Activated CD8-positive, alpha-beta memory T cell treated with anti-CD3 and anti-CD28 coated beads, Interleukin-2, amount 50 U/mL, for 1 hour (primary cell): ENCODE results near the gene CCDC106.

Experiments
- DNase-seq: peaks from one replicate; pipeline ENCODE4 v3.0.0-alpha.2; 2020; ENCODE audit errors: extremely low read depth

Gene CCDC106

DNA sequence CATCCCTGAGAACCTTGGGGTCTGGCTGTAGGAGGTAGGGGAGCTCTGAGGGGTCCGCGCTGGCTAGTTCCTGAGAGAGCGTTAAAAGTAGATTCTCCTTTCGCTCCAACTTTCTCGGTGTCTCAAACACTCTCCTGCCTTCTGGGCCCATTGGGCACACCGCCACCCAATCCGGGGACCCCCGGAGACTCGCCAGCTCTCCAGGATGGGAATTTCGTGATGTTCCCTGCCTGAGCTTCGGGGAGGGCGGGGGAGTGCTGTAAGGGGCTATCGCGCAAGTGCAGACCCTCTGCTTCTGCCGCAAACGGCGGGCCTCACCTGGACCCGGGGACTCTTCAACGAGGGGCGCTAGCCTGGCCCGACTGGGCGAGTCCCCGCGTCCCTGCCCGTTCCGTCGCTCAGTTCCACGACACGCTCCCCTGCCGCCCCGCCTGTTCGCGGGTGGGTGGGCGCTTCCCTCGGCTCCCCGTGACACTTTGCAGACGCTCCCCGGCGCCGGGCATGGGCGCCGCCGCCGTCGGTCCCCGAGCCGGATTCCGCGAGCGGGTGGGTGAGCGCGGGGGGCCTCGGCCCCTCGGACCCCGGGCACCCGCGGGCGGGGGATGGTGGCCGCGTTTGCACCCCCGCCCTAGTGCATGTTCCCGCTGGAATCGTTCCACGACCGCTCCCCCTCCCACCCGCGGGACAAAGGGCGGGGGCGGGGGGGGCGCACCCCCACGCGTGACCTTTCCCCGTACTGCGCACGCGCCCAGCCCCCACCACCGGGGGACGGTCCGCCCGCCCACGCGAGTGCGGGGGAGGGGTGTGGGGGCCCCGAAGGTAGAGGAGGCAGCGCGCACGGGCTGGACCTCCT, at the start of gene CCDC106:
Gene CCDC106 (plus strand): TSS at position 481 of the 853 bp plus-strand sequence. CDS start 835 bp downstream, outside the sequence.
- no peak for DNase-seq

DNA sequence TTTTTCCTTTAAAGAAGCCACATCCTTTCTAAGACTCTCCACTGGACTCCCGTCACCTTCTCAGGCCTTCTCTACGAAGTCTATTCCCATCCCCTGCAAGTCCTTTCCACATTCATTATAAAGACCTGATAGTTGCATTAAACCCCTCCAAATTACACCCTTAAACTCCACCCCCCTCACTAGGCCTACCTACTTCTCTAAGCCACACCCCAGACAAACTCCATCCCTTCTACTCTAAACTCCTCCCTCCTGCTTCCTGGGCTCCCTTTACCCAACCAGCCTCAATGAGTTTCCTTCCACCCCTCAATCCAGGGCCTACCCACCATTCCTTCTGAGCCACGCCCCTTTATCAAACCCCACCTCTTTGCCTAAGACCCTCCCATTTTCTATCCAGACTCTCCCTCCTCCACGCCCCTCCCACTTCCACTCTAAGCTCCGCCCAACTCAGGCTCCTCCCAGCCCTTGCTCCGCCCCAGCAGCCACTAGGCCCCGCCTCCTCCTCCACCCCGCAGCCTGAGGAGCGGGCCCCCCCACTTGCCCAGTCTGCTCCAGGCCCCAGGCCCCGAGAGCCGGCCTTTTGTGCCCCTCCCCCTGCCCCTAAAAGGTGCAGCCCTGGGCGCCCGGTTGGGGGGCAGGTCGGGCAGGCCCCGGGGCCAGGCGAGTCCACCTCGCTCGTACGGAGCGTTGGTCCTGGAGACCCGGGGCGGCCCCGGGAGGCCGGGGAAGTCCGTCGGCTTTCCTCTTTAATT, 49.1 kb upstream of the CCDC106 start:
- peak; percentile 80 for DNase-seq

DNA sequence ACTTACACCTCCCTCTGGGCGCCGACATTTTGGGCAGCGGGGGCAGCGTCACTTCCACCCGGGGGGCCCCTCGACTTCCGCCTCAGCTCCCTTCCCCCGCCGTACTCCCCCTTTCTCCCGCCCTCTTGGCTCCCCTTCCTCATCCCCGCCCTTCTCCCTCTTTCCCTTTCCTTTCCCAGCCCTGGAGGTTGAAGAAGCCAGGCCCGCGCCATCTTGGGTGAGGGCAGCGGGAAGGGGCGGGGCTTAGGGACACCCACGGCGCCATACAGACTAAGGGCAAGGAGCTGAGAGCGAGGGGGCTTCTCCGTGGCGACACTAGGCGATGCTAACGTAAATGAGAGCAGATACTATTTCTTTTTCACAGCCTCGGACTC, 48.6 kb upstream of the CCDC106 start, which contains the start of gene FIZ1:
Gene FIZ1 (minus strand): TSS at position 50 of the 374 bp plus-strand sequence. CDS start 1,652 bp downstream, outside the sequence.
- DNase-seq = peak; percentile 94

DNA sequence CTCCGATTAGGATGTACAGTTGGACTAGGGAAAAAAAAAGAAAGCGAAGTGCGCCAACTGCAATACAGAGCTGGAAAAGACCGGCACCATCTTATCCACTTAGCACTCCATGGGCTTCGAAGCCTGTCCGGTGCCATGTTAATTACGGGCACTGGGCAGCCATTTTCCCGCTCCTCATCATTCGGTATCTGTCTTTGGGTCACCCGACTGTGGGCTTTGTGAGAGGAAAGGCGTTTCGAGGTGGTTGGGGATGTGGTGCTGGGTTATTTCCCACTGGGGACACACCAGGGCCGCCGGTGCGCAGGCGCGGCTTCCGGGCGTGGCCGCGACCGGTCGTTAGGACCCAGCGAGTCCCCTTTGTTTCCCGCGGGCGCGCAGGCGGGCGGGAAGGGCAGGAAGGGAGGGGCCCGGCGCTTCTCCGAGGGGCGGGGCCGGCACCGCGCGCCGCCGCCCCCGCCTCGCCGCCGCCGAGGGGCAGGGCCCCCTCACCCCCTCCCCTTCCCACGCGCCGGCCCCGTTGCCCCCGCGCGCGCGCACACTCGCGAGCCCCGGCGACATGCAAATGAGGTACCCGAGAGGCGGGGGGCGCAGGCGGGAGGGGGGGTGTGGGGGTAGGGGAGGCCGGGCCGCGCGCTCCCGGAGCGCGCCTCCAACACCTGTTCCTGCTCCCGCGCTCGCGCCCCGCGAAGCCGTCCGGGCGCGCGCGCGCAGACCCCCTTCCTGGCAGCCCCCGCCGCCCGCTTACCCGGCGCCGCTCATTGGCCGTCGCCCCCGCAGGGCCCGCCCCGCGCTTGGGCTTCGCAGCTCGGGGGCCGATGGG, 48.0 kb upstream of the CCDC106 start, which contains the start of gene ZNF524:
Gene ZNF524 (plus strand): TSS at position 447 of the 820 bp plus-strand sequence. CDS start 1,825 bp downstream, outside the sequence.
- DNase-seq = peak; percentile 67

DNA sequence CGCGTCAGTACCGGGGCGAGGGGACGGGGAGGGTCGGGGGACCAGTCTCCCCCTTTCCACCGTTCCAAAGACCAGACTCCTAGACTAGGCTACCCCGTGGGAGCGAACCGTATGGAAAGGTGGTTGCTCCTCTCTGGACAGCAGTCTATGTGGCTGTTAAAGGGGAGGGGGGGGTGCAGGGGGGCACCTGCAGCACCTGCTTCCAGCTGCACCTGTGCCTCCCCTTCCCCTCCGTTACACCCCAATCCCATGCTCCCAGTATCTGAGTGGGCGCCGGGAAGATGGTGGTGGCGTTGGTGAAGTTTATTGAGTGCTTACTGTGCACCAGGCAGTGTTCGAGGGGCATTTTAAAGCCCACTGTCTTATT, 47.4 kb upstream of the CCDC106 start:
- DNase-seq = no peak

DNA sequence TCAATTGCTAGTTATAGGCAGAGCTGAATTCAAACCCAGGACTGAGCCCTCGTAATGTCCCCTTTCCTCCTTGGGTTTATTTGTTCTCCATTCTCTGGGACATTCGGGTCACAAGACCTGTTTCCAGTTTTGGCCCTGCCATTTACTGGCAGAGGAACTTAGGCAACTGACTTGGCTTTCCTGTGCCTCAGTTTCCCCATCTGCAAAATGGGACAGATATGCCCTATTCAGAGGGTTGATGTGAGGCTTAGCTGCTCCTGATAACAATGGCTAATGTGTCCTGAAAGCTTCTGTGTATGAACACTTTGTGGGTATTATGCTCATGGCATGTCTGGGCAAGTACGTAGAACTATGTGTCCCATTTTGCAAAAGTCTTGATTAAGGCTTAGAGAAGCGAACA, 46.9 kb upstream of the CCDC106 start:
- no peak for DNase-seq

DNA sequence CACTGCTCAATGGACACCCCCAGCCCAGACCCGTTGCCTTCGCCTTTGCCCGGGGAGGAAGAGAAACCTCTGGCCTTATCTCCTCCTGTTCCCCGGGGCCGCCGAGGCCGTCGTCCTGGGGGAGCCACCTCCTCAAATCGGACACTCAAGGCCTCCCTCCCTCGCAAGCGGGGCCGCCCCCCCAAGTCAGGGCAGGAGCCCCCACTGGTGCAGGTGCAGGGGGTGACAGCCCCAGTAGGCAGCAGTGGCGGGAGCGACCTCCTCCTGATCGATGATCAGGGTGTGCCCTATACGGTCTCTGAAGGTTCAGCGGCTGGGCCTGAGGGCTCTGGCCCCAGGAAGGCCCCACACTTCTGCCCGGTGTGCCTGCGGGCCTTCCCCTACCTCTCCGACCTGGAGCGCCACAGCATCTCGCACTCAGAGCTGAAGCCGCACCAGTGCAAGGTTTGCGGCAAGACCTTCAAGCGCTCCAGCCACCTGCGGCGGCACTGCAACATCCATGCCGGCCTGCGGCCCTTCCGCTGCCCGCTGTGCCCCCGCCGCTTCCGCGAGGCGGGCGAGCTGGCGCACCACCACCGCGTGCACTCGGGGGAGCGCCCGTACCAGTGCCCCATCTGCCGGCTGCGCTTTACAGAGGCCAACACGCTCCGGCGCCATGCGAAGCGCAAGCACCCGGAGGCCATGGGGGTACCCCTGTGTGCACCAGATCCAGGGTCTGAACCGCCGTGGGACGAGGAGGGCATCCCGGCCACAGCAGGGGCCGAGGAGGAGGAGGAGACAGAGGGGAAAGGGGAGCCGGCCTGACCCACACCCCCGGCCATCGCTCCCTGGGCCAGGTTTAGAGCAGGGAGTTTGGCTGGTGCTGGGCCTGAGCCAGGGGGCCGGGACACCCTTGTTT, 45.7 kb upstream of the CCDC106 start:
- DNase-seq = no peak

DNA sequence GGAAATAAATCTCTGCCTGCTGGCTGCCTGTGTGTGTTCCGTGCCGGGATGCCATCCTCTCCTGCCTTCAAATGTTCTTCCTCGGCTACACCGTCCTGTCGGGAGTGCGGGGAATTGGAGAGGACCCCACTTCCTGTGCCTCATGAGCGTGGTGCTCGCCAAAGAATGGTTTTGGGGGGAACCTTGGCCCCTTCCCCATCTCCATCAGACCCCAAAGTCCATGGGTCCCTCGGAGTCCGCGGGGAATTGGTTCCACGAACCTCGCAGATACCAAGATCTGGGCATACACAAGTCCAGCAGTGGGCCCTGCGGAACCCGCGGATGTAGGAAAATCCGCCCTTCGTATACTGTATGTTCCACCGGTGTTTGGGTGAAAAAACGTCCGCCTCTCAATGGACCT, 44.9 kb upstream of the CCDC106 start:
- DNase-seq = no peak

DNA sequence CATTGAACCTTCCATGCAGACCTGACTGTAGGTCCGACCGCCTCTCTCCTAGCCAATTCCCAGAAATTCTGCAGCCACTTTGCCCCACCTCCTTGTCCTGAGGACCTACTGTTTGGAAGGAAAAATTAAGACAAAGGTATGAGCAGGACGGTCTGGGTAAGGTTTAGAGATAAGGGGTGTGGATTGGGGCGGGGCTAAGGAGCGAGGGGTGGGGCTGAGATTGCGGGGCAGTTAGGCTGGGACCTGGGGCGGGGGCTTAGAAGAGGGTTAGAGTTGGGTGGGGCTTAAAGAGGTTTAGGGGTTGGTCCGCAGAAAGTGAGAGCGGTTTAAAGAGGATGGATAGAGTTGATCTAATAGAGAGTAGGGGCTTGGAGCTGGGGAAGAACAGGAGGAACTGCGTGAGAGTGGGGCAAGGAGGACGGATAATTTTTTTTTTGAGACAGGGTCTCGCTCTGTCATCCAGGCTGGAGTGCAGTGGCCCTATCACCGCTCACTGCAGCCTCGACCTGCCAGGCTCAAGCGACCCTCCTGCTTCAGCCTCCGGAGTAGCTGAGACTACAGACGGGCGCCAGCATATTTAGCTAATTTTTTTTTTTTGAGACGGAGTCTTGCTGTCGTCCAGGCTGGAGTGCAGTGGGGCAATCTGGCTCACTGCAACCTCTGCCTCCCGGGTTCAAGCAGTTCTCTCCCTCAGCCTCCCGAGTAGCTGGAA, 44.3 kb upstream of the CCDC106 start:
- no peak for DNase-seq

DNA sequence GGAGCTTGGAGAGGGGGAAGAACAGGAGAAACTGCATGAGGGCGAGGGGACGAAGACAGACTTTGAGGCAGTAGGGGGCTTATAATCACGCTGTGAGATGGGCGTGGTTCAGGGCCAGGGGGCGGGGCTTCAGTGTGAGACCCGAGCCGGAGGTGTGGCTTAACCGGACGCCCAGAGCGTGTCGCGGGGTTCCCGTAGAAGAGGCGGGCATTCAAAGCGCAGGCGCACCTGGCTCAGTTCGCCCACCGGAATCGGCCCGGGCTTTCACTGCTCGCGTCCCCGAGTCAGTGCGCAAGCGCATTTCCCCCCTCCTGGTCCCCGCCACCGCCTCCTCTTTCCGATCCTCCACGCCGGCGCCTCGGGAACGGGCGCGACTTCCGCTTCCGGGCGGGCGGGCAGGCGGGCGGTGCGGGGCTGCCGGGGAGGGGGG, 42.8 kb upstream of the CCDC106 start:
- DNase-seq = peak; percentile 95

DNA sequence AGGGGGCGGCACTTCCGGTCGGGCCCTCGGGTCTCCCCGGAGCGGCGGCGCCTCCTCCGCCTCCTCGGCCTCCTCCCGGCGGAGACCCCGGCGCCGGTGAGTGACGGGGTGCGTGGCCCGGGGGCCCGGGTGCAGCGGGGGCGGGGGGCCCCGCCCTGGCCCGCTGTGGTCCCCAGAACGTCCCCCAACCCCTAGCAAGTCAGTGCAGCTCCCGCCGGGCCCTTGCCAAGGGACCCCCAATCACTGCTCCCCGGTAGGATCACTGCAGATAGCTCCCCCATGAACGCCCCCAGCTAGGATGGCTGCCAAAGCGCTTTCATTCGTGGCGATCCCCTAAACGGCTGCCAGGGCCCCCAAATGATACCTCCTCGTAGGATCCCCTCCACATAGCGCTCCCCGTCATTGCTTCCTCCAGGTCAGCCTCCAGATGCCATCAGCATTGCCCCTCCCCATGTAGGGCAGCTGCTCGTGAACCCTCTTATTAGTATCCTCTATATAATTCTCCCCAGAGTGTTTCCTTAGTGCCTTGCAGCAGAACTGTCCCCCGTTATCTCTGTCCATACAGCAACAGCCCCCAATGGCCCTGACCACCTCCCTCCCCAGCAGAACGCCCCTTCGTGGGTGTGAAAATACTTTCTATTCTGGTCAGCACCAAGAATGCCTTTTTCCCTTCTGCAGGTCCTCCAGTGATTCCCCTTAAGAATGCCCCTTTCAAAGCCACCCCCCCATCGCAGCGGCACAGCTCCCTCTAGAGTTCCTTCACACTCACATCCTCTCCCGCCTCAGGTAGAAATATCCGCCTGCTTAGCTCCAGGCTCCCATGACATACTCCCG, 42.2 kb upstream of the CCDC106 start, which contains the start of gene ZNF865:
Gene ZNF865 (plus strand): TSS at position 11 of the 834 bp plus-strand sequence. CDS start 7,972 bp downstream, outside the sequence.
- DNase-seq = no peak

DNA sequence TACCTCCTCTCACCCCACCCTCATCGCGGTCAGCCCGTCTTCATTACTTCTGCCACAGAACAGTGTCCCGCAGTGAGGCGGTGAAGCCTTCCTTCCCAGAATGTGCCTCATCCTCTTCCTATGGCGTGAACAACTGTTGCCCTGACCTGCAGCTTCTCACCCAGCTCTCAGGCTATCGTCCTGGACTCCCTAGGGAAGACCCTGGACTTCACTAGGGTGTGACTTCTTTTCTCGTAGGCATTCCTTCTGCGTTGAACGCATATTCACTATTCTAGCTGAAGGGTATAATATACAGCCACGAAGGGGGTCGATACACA, 41.6 kb upstream of the CCDC106 start:
- DNase-seq = no peak

DNA sequence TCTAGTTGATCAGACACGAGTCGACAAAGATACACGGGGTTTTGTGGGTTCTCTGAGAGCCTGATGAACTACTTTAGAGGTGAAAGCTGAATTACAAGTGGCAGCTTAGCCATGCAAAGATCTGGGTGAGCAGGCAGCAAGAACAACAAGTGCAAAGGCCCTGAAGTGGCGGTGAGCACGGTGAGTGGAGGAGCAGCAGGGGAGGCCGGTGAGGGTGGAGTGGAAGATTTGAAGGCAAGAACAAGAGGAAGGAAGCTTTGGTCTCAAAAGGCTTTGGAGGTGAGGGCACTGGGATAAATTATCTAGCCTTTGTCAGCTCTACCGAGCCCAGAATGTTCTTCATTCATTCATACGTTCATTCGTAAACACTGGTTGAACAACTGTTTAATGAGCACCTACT, 41.2 kb upstream of the CCDC106 start:
- no peak for DNase-seq

DNA sequence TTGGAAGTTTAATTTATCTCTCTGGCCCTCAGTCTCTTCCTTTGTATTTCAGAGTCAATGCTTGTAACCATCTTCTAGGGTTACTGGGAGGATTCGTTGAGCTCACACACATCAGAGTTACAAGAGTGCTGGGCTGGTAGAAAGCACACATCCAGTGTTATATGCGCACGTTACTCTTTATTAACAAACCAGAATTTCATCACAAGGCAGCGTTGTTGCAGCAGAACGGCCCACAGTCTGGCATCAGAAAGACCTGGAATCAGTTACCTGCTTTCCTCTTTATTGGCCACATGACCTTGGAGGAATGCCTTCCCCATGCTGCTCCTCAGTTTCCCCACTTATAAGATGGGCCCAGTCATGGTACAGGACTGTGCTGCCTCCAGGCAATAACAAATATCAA, 38.7 kb upstream of the CCDC106 start:
- no peak for DNase-seq

DNA sequence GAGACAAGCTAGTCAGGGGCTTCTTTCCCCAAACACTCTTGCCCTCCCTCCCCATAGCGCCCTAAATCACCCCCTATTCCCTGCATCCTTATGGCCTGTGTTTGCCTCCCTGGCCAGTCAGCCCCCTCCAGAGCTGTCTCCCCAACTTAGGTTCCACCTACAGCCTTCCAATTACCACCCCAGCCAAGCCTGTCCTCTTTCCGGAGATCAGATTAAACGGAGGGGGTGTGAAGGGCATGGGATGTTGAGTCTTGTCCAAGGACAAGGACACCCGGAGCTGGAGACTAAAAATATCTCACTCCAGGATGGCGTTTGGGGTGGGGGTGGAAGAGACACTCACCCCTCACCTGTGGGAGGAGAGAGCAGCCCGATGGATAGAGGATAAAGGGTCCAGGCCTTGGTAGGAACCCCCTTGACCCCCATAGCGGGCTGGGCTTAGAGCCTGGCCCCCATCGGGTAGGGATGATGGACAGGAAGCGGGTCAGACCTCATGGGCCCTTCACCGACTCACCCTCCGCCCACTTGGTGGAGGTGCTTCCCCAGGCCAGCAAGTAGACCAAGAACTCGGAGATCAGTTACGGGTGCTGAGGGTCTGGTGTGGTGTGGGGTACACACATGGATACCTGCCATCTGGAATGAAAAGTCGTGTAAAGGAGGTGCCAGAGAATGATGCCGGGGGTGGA, 36.6 kb upstream of the CCDC106 start:
- no peak for DNase-seq

DNA sequence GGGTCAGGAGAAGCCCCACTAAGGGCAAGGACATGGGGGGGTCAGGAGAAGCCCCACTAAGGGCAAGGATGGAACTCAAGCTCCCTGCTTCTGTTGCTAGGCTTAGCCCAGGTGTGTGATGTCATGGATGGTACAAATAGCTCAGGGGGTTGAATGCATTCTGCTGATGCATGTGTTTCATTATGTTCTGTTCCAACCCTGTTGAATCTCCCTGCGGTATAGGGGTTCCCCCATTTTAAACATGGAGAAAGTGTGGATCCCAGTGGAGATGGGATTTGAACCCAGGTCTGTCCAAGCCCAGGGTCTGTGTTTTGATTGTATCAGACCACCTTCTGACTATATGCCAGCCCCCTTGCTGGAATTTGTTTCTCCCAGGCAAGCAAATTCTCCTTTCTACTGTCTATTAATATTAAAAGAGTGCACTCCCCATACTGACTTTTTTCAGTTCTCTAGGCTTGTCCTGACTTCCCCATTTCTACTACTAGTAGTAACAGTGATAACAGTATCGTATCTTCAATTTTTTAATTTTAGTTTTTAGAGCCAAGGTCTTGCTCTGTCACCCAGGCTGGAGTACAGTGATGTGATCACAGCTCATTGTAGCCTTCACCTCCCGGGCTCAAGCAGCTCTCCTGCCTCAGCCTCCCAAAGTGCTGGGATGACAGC, 35.9 kb upstream of the CCDC106 start:
- no peak for DNase-seq

DNA sequence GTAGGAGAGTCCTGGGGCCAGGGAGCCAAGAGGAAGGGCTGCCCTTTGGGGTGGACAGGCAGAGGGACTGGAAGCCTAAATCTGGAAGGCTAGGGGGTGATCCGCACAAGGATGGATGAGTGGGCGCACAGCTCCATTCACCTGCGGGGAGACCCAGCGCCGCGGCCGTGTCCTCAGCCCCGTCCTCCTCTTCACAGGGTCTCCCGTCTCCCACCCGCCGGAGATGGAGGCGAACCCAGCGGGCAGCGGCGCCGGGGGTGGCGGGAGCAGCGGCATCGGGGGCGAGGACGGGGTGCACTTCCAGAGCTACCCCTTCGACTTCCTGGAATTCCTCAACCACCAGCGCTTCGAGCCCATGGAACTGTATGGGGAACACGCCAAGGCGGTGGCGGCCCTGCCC, 34.6 kb upstream of the CCDC106 start:
- no peak for DNase-seq
